Lung (tissue), 12 donors: ENCODE results near the gene STXBP5. TPM values are rescaled to one million over a fixed set of nuclear protein-coding genes. Genes with fewer than 3 reads are reported as not detected.

Source experiments
- ATAC-seq: fragments of 200-7000 bp; cut with Tn5 transposase; one replicate; pipeline ENCODE4 v1.9.1; 2020; ENCODE audit warnings: moderate number of reproducible peaks; ENCODE audit not compliant: insufficient read depth, low FRiP score
- DNase-seq, 3 donors: peaks; one replicate each; pipeline ENCODE4 v3.0.0-alpha.2; 2013 to 2017
- H3K27ac ChIP-seq, 2 donors: one replicate each; pipeline ENCODE4 v1.5.1; 2013; ENCODE audit warnings: mild to moderate bottlenecking in 2 of 2, moderate library complexity in 2 of 2, control low read depth in 1 of 2, inconsistent platforms in 1 of 2, low read depth in 1 of 2, low read length in 1 of 2
- H3K27me3 ChIP-seq, 3 donors: one replicate each; pipeline ENCODE4 v1.5.1; 2013; ENCODE audit warnings: low read length in 2 of 3; ENCODE audit not compliant: control insufficient read depth in 3 of 3, insufficient read depth in 3 of 3
- H3K36me3 ChIP-seq, 4 donors: one replicate each; pipeline ENCODE4 v1.5.1; 2013; ENCODE audit warnings: low read length in 4 of 4, mild to moderate bottlenecking in 1 of 4, moderate library complexity in 1 of 4; ENCODE audit not compliant: control insufficient read depth in 4 of 4, insufficient read depth in 4 of 4
- H3K4me1 ChIP-seq, 5 donors: one replicate each; pipeline ENCODE4 v1.5.1; 2013; ENCODE audit warnings: low read length in 5 of 5, mild to moderate bottlenecking in 2 of 5, moderate library complexity in 1 of 5; ENCODE audit not compliant: control insufficient read depth in 5 of 5, insufficient read depth in 5 of 5
- H3K4me3 ChIP-seq: one replicate; pipeline ENCODE4 v1.5.1; 2013; ENCODE audit warnings: mild to moderate bottlenecking, control low read depth, moderate library complexity
- H3K9ac ChIP-seq, 2 donors: one replicate each; pipeline ENCODE4 v1.5.1; 2013; ENCODE audit warnings: low read length in 2 of 2, control low read depth in 1 of 2; ENCODE audit not compliant: insufficient read depth in 1 of 2
- H3K9me3 ChIP-seq, 4 donors: one replicate each; pipeline ENCODE4 v1.5.1; 2013; ENCODE audit warnings: low read length in 3 of 4, mild to moderate bottlenecking in 1 of 4, moderate library complexity in 1 of 4; ENCODE audit not compliant: control insufficient read depth in 4 of 4, insufficient read depth in 3 of 4
- WGBS, 2 donors: extraction: QIAGEN DNeasy Blood & Tissue Kit; methylation state at CpG; one replicate each; pipeline ENCODE4 v1.1.7; 2013; 5-methylcytosine and 5-hydroxymethylcytosine counted together
- polyA plus RNA-seq, 2 donors: library from polyadenylated mRNA; stranded (reverse); fragments of 200-250 nt; gene quantifications; one replicate each; pipeline ENCODE4 v1.2.1, GENCODE V29; 2013
- total RNA-seq, 2 donors: library from RNA; depleted of rRNA in 1 of 2; stranded (reverse); fragments of >200 nt in 1 of 2; gene quantifications; one replicate each; pipeline ENCODE4 v1.2.1, GENCODE V29; 2014 to 2021
- TF ChIP-seq, protein P1 (sequence below): IDR thresholded peaks from 2 replicates; pipeline ENCODE4 v1.5.1; 2012; ENCODE audit warnings: mild to moderate bottlenecking; ENCODE audit errors: control extremely low read depth, extremely low read depth
- donor health status: control.
- donor health status: control.
- donor health status: Bipolar disorder and iron deficiency.
- donor health status: healthy.
- donor health status: DM: yes; HTN: yes; CAD: no.

Gene STXBP5
- total and polyA plus RNA-seq, 4 donors: 6.2 to 29.0 (median 12.9) TPM

DNA sequence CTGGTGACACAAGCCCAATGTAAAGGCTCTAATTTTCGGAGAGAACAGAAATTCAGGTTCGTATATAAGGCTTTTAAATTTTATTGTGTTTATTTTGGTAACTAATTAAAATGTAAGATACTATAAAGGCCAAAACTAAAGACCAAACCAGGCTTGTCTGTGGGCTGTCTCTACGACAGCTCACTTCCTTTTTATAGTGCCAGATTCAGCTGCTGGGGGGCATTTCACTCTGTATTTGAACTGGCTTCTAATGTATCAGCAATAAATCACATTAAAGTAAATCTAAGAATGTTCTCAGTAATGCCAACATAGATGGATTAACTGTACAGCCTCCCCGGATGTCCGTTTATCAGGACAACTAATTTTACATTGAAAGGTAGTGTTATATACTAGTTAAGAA is 31.1 kb upstream of the STXBP5 start:
- no peak overlapping the region for H3K4me3 ChIP-seq
- DNase-seq (no peak), ATAC-seq (no peak)
- H3K27me3 ChIP-seq: no peaks in the 10 kb centered on the region
- TF ChIP-seq, protein P1, sequence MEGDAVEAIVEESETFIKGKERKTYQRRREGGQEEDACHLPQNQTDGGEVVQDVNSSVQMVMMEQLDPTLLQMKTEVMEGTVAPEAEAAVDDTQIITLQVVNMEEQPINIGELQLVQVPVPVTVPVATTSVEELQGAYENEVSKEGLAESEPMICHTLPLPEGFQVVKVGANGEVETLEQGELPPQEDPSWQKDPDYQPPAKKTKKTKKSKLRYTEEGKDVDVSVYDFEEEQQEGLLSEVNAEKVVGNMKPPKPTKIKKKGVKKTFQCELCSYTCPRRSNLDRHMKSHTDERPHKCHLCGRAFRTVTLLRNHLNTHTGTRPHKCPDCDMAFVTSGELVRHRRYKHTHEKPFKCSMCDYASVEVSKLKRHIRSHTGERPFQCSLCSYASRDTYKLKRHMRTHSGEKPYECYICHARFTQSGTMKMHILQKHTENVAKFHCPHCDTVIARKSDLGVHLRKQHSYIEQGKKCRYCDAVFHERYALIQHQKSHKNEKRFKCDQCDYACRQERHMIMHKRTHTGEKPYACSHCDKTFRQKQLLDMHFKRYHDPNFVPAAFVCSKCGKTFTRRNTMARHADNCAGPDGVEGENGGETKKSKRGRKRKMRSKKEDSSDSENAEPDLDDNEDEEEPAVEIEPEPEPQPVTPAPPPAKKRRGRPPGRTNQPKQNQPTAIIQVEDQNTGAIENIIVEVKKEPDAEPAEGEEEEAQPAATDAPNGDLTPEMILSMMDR: no peak
- H3K4me1 ChIP-seq: no peaks in the 10 kb centered on the region
- no peaks in the 10 kb centered on the region for H3K36me3 ChIP-seq
- no peak overlapping the region for H3K9ac ChIP-seq
- 84 to 86% methylated on average over 5 of the region's 5 CpGs for WGBS, 2 donors
- H3K9me3 ChIP-seq: no peaks in the 10 kb centered on the region
- H3K27ac ChIP-seq: no peak overlapping the region

DNA sequence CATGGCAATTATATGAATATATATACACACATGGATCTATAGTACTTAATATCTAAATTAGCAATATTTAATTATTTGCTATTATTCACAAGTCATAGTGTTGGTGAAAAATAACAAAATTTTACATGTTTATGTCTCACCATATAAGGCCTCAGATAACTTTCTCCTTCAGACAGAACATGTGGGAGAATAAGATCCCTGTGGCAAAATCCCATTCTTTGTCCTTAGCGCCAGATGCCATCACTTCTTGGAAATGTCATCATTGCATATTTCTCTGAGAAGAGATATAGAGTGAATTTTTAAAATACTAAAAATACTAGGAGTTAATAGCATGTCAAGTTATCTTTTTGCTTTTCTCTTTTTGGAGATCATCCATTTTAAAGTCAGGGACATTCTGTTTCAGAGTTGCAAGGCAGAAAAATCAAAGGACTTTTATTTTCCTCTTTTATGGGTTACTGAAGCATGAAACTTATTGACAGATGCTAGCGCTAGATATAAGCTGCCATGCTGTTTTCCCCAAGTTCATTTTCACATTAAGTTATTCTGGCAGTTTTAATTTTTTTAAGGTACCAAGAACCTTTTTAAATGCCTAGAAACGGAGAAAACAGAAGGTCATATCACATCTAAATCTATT is 30.4 kb upstream of the STXBP5 start:
- WGBS, 2 donors: 94 to 97% methylated on average over 3 of the region's 3 CpGs

DNA sequence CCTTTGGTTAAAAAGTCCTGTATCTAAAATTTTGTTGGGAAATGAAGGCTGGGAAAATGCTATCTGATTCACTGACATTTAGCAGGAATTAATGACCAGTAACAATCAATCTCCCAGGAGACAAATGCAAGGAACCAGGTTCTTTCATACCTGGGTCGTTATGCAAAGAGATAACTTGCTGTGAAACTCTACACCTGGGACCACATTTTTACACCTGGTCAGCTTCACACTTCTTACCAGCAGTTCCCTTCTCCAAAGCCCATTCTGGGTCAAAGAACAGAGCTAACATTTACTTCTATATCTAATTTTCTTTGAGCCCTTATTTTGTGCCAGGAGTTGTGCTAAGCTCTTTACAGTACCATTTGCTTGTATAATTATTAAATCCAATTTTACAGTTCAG is 27.4 kb upstream of the STXBP5 start:
- ATAC-seq: no peak
- WGBS, 2 donors: 28 to 37% methylated on average over 1 of the region's 1 CpG
- Histone ChIP-seq H3K27ac (no peak overlapping the region), H3K27me3 (no peaks in the 10 kb centered on the region), H3K4me3 (no peak overlapping the region), H3K4me1 (no peaks in the 10 kb centered on the region), H3K9ac (no peak overlapping the region), H3K9me3 (no peaks in the 10 kb centered on the region), H3K36me3 (no peaks in the 10 kb centered on the region)
- TF ChIP-seq, protein P1: no peak
- DNase-seq: no peak

More for the DNA sequence above, 30.4 kb upstream of the STXBP5 start:
- H3K36me3 ChIP-seq: no peaks in the 10 kb centered on the region
- DNase-seq: no peak
- H3K9me3 ChIP-seq: no peaks in the 10 kb centered on the region
- H3K4me1 ChIP-seq: no peaks in the 10 kb centered on the region
- H3K9ac ChIP-seq: no peak overlapping the region
- ATAC-seq: no peak
- TF ChIP-seq, protein P1: no peak
- no peak overlapping the region for H3K4me3 ChIP-seq
- H3K27ac ChIP-seq: no peak overlapping the region
- H3K27me3 ChIP-seq: no peaks in the 10 kb centered on the region

DNA sequence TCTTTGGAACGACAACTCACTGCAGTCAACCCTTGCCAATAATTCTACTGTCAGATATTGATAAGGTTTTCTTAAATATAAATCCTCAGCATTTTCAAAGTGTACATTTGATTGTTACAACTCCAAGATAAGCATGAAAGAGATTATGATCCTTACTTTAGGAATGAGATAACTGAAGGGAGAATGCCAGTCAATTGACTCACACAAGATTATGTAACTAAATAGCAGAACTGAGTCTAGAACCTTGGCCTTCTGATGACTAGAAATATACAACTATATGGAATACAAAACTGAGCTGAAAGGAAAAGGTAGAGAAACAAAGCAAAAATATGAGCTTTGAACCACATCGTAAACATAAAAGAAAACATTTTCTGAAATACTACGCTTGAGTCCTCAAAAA is 26.9 kb upstream of the STXBP5 start:
- Histone ChIP-seq H3K36me3 (no peaks in the 10 kb centered on the region), H3K9me3 (no peaks in the 10 kb centered on the region), H3K27me3 (no peaks in the 10 kb centered on the region), H3K4me3 (no peak overlapping the region), H3K9ac (no peak overlapping the region), H3K4me1 (no peaks in the 10 kb centered on the region), H3K27ac (no peak overlapping the region)
- ATAC-seq (no peak), DNase-seq (no peak)
- TF ChIP-seq, protein P1: no peak
- WGBS, 2 donors: 92 to 95% methylated on average over 3 of the region's 3 CpGs
